Heart right ventricle (tissue), 16 donors: ENCODE measurements around the gene TDP1. TPM values are rescaled to one million over a fixed set of nuclear protein-coding genes. Genes with fewer than 3 reads are reported as not detected.
"Not testable (repeated sequence)": the region's sequence is repeated elsewhere in the genome, so short reads cannot be mapped to it uniquely, and the experiment has no call there.

Source experiments
- ATAC-seq, 8 donors: fragments of 200-7000 bp; cut with Tn5 transposase; one replicate each; pipeline ENCODE4 v1.9.1; 2020; ENCODE audit warnings: mild to moderate bottlenecking in 8 of 8, moderate library complexity in 8 of 8, moderate number of reproducible peaks in 1 of 8
- DNase-seq, 2 donors: peaks; one replicate each; pipeline ENCODE4 v3.0.0-alpha.2; 2020
- H3K27ac ChIP-seq, 10 donors: fragments of 200-600 bp; sonication (generic) in 2 of 10; one replicate each; pipeline versions ENCODE4 v1.5.0 to v1.8.0; 2020 to 2022; ENCODE audit warnings: mild to moderate bottlenecking in 3 of 10
- H3K27me3 ChIP-seq, 7 donors: fragments of 200-600 bp; one replicate each; pipeline ENCODE4 v1.8.0; 2021 to 2022; ENCODE audit warnings: mild to moderate bottlenecking in 2 of 7
- H3K36me3 ChIP-seq, 9 donors: fragments of 200-600 bp; sonication (generic) in 1 of 9; one replicate each; pipeline versions ENCODE4 v1.5.0 to v1.8.0; 2020 to 2022; ENCODE audit warnings: mild to moderate bottlenecking in 2 of 9
- H3K4me1 ChIP-seq, 9 donors: fragments of 200-600 bp; sonication (generic) in 1 of 9; one replicate each; pipeline versions ENCODE4 v1.5.0 to v1.8.0; 2020 to 2022; ENCODE audit warnings: mild to moderate bottlenecking in 4 of 9
- H3K4me3 ChIP-seq, 10 donors: fragments of 200-600 bp; sonication (generic) in 2 of 10; one replicate each; pipeline versions ENCODE4 v1.5.0 to v1.8.0; 2020 to 2022; ENCODE audit warnings: mild to moderate bottlenecking in 7 of 10, moderate library complexity in 2 of 10
- H3K9me3 ChIP-seq, 11 donors: fragments of 200-600 bp in 10 of 11; sonication (generic) in 2 of 11; one replicate each; pipeline versions ENCODE4 v1.5.0 to v1.8.0; 2013 to 2022; ENCODE audit warnings: mild to moderate bottlenecking in 2 of 11, control low read depth in 1 of 11, moderate library complexity in 1 of 11
- CTCF ChIP-seq, 9 donors: fragments of 200-600 bp; sonication (generic) in 2 of 9; IDR thresholded peaks; one replicate each; pipeline versions ENCODE4 v1.5.0 to v1.8.0; 2021 to 2022; ENCODE audit warnings: antibody characterized with exemption in 9 of 9, mild to moderate bottlenecking in 5 of 9, moderate library complexity in 1 of 9
- WGBS, 2 donors: extraction: QIAGEN DNeasy Blood & Tissue Kit; methylation state at CpG; one replicate each; pipeline ENCODE4 v1.1.7; 2013; ENCODE audit warnings: inconsistent platforms in 1 of 2; 5-methylcytosine and 5-hydroxymethylcytosine counted together
- intact Hi-C, 10 donors: fragments of 100-400 bp; cut with DNase I; formaldehyde crosslinking; loops; one replicate each; pipeline versions ENCODE4 v1.11.1 to v1.14.2; 2022
- polyA plus RNA-seq, 2 donors: library from polyadenylated mRNA; stranded (reverse); fragments of 200-250 nt; gene quantifications; one replicate each; pipeline ENCODE4 v1.2.3, GENCODE V29; 2013
- total RNA-seq, 10 donors: library from RNA; stranded (reverse); fragmentation: NEBNext Ultra II Directional in 3 of 10; extraction: Animal tissue kit (Norgen Biotek cat#: 25700) in 3 of 10; gene quantifications; one replicate each; pipeline versions ENCODE4 v1.2.1 to v1.2.4, GENCODE V29; 2021 to 2023
- donor health status: Arrhythmogenic right ventricular cardiomyopathy.
- donor health status: ischemic (EF 13 %, LVEDD 7.1; RV severe dilation, severe dysfunction).
- donor health status: healthy with polysubstance abuse.
- donor health status: DM: no; HTN: yes; CAD: no.
- donor health status: DM: no; HTN: no; CAD: no.
- donor health status: ischemic (EF 25% LVEDD 6.9; RV normal size, moderate dysfunction).
- donor health status: ischemic (EF 25% LVEDD 5.7; RV mildly dilated, moderate dysfunction).
- donor health status: healthy.
- donor health status: DM: yes; HTN: yes; CAD: no.
- donor health status: Ischemic cardiomyopathy.
- donor health status: ischemic (EF 35%, LVEDD 5.7; RV mildly dilated, moderate dysfunction).
- donor health status: nonischemic (EF 11% LVEDD 7.7; RV severe dilation, severe dysfunction).
- donor health status: DM: yes; HTN: yes; CAD: no.
- donor health status: PGD.
- donor health status: ischemic (EF 29% LVEDD 5.4; RV normal size, mild dysfunction).
- donor health status: nonischemic (EF 23%, LVEDD 6.1; RV moderate dilation, normal function).

The TDP1 gene
- total and polyA plus RNA-seq, 12 donors, result 0.80 to 7.1 (median 3.2) TPM

DNA sequence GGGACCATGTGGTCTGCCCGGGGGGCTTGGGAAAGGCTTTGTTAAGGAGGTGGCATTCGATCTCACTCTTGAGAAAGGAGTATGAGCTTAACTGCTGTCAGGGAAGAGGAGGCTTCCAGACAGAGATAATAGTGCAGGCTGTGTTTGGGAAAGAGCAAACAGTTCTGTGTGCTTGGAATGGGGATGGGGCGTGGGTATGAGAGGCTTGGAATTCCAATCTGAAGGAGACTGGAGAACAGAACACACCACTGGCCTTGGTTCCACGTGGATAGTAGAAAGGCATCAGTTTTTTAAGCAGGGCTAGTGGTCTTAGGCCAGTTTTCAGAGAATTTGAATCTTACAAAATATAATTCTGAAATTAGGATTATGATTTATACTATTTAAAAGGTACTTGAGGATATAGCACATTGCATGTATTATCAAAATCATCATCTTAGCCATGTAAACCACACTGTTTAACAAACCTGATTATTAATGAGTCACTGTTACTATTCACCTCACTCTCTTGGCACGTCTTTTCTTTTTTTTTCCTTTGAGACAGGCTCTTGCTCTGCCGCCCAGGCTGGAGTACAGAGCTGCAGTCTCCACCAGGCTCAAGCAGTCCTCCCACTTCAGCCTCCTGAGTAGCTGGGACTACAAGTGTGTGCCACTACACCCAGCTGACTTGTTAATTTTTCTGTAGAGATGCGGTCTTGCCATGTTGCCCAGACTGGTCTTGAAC, 67.6 kb downstream of the TDP1 start:
- Histone ChIP-seq H3K27me3 (no peaks in the 10 kb centered on the region), H3K4me3 (no peak overlapping the region), H3K27ac (no peak overlapping the region), H3K4me1 (peaks cover 0 to 3% (median 0%) of the 10 kb centered on the region in 9 donors), H3K36me3 (peaks cover 0 to 83% (median 0%) of the 10 kb centered on the region in 9 donors), H3K9me3 (no peaks in the 10 kb centered on the region)
- intact Hi-C loops, result no loop called here
- ATAC-seq, result no peak
- 80 to 88% methylated on average over 7 of the region's 7 CpGs for WGBS, 2 donors
- DNase-seq, result no peak
- no peak for TF ChIP-seq CTCF (IDR thresholded peaks at IDR 0.05)

DNA sequence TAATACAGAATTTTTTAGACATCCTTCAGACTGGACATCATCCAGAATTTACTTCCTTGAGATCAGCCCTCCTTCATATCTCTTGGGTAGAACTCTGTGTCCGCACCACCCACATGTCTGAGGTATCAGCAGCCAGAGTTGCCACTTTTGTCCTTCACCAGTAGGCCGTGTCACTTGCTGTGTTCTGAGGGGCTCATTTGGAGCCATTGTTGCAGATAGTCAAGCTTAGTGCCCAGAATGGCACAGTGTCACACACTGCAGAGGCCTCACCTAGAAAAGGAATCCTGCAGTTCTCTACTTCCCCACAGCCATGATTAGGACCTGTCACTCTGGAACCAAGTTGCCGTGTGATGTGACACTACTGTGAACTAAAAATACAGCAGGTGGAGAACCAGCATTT, 69.2 kb downstream of the TDP1 start:
- DNase-seq (no peak), ATAC-seq (peak in 4 of 8 donors; percentile 37 to 66 (median 56))
- WGBS, 2 donors, result 64 to 66% methylated on average over 3 of the region's 3 CpGs
- peaks cover 0 to 78% (median 0%) of the 10 kb centered on the region in 9 donors for H3K36me3 ChIP-seq
- peaks cover 0 to 3% (median 0%) of the 10 kb centered on the region in 9 donors for H3K4me1 ChIP-seq
- TF ChIP-seq CTCF (IDR thresholded peaks at IDR 0.05), result no peak
- no peaks in the 10 kb centered on the region for H3K9me3 ChIP-seq
- H3K4me3 ChIP-seq, result no peak overlapping the region
- H3K27me3 ChIP-seq, result no peaks in the 10 kb centered on the region
- intact Hi-C loops, result no loop called here
- H3K27ac ChIP-seq, result no peak overlapping the region

GRCh38 chr14:90026608-90027007, 70.9 kb downstream of the TDP1 start:
- DNase-seq, H3K9me3 ChIP-seq, ATAC-seq, H3K27me3 ChIP-seq, H3K4me3 ChIP-seq, H3K4me1 ChIP-seq, H3K27ac ChIP-seq, intact Hi-C loops: not testable (repeated sequence)
- peaks cover 0 to 72% (median 0%) of the 10 kb centered on the region in 9 donors for H3K36me3 ChIP-seq
- 96 to 98% methylated on average over 3 to 4 of the region's 4 CpGs for WGBS, 2 donors

DNA sequence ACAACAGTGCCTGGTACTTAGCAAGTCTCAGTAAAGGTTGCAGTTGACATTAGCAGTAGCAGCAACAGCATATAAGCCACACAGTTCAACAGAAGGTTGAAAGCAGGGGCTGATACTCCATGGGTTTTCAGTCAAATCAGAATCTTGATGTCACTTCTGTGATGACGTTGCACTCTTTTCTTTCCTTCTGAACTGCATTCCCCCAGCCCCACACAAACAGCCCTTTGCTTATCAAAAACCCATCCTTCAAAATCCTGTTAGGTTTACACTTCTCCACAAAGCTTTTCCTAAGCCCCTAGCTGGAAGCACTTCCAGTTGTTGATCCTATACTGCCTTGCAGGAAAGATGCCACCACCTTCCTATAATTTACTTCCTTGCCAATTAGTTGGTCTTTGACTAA, 72.1 kb downstream of the TDP1 start:
- DNase-seq (no peak), ATAC-seq (no peak)
- 63 to 71% methylated on average over 1 of the region's 1 CpG for WGBS, 2 donors
- Histone ChIP-seq H3K9me3 (no peaks in the 10 kb centered on the region), H3K4me1 (peaks cover 0 to 3% (median 0%) of the 10 kb centered on the region in 9 donors), H3K27ac (no peak overlapping the region), H3K4me3 (no peak overlapping the region), H3K36me3 (peaks cover 0 to 71% (median 6%) of the 10 kb centered on the region in 9 donors), H3K27me3 (no peaks in the 10 kb centered on the region)
- intact Hi-C loops, result no loop called here
- no peak for TF ChIP-seq CTCF (IDR thresholded peaks at IDR 0.05)

- H3K9me3 ChIP-seq, result peaks cover 0 to 15% (median 0%) of the 10 kb centered on the region in 11 donors
- no peaks in the 10 kb centered on the region for H3K27me3 ChIP-seq
- ATAC-seq, result no peak
- no peak overlapping the region for H3K4me3 ChIP-seq
- no peak overlapping the region for H3K27ac ChIP-seq
- intact Hi-C loops, result no loop called here
- no peak for DNase-seq
- 97% methylated on average over 2 of the region's 2 CpGs for WGBS, 2 donors
- TF ChIP-seq CTCF (IDR thresholded peaks at IDR 0.05), result no peak
- H3K36me3 ChIP-seq, result peaks cover 0 to 73% (median 8%) of the 10 kb centered on the region in 9 donors
- H3K4me1 ChIP-seq, result no peaks in the 10 kb centered on the region
These were observed 78.4 kb downstream of the TDP1 start for GRCh38 chr14:90034156-90034555.
